HepG2 (cell line): Measurements from ENCODE around the gene GAL3ST2. TPM values are rescaled to one million over a fixed set of nuclear protein-coding genes. Genes with fewer than 3 reads are reported as not detected.

Experiments
- ATAC-seq: fragments of 200-7000 bp; cut with Tn5 transposase; 3 replicates; pipeline ENCODE4 v1.9.1; 2020; ENCODE audit warnings: mild to moderate bottlenecking, moderate library complexity
- BruUV-seq: library from RNA; stranded (reverse); fragments of 400-500 nt; replicated peaks from 2 replicates; lab custom pipeline; 2021; lab: Mats Ljungman, UMichigan
- CTCF ChIA-PET: fragments of 300-600 bp; formaldehyde crosslinking; extraction: SDS; loops from one replicate; lab custom pipeline; 2021; ENCODE audit warnings: low total read pairs, inconsistent platforms, low intra/inter-chr PET ratio; lab: Yijun Ruan, JAX
- POLR2A ChIA-PET: fragments of 350-600 bp; sonication (Branson Sonifier 250); formaldehyde crosslinking; loops from one replicate; lab custom pipeline; 2020; ENCODE audit warnings: antibody characterized with exemption, inconsistent platforms; lab: Yijun Ruan, JAX
- DNase-seq: peaks from one replicate; pipeline ENCODE4 v3.0.0-alpha.2; 2015; ENCODE audit warnings: low spot score
- FAIRE-seq: peaks from 3 replicates; lab custom pipeline; 2011; peaks lifted over from hg19 to GRCh38; lab: Jason Lieb, UNC
- H2AFZ ChIP-seq: one replicate; pipeline ENCODE4 v1.6.1; 2011; ENCODE audit warnings: low read length, inconsistent platforms
- H3K27ac ChIP-seq: fragments of 300-600 bp; 3 replicates; pipeline ENCODE4 v1.8.0; 2011; ENCODE audit warnings: mixed run types, mild to moderate bottlenecking, mixed read lengths, low read length, inconsistent platforms; ENCODE audit not compliant: insufficient read depth; ENCODE audit errors: extremely low read length
- H3K27me3 ChIP-seq, 2 experiments: fragments of 200-600 bp in 1 of 2; 2 replicates in 1 of 2; 3 replicates in 1 of 2; pipeline versions ENCODE4 v1.6.0 to v1.8.0; 2011; ENCODE audit warnings: low read length in 2 of 2, mild to moderate bottlenecking in 2 of 2, moderate library complexity in 2 of 2, inconsistent platforms in 1 of 2; ENCODE audit not compliant: insufficient read depth in 2 of 2, control insufficient read depth in 1 of 2
- H3K36me3 ChIP-seq, 2 experiments: fragments of 200-600 bp in 1 of 2; replicated peaks in 1 of 2; 2 replicates in 1 of 2; 3 replicates in 1 of 2; pipeline versions ENCODE4 v1.5.1 to v1.8.0; 2011; ENCODE audit warnings: low read length in 2 of 2, inconsistent platforms in 1 of 2; ENCODE audit not compliant: insufficient read depth in 2 of 2, control insufficient read depth in 1 of 2
- H3K4me1 ChIP-seq: 2 replicates; pipeline ENCODE4 v1.5.1; 2012; ENCODE audit warnings: low read length, inconsistent platforms; ENCODE audit not compliant: insufficient read depth
- H3K4me2 ChIP-seq: 2 replicates; pipeline ENCODE4 v1.6.0; 2011; ENCODE audit warnings: low read depth, low read length, inconsistent platforms
- H3K4me3 ChIP-seq, 3 experiments: fragments of 200-600 bp in 1 of 3; sonication (generic), shearing (Covaris generic) in 1 of 3; replicated peaks in 1 of 3; 2 replicates each; pipeline ENCODE4 v1.5.1; 2011 to 2016; ENCODE audit warnings: low read length in 3 of 3, inconsistent platforms in 2 of 3, low read depth in 2 of 3, mild to moderate bottlenecking in 2 of 3, control low read depth in 1 of 3, mixed read lengths in 1 of 3; ENCODE audit not compliant: insufficient read depth in 1 of 3
- H3K79me2 ChIP-seq: one replicate; pipeline ENCODE4 v1.6.1; 2011; ENCODE audit warnings: low read length, inconsistent platforms; ENCODE audit not compliant: insufficient read depth
- H3K9ac ChIP-seq: 2 replicates; pipeline ENCODE4 v1.6.0; 2011; ENCODE audit warnings: mild to moderate bottlenecking, low read depth, low read length, inconsistent platforms; ENCODE audit not compliant: insufficient read depth
- H3K9me3 ChIP-seq: 2 replicates; pipeline ENCODE4 v1.5.1; 2012; ENCODE audit warnings: mild to moderate bottlenecking, low read length
- H4K20me1 ChIP-seq: 2 replicates; pipeline ENCODE4 v1.6.0; 2011; ENCODE audit warnings: inconsistent platforms, mild to moderate bottlenecking, low read length, moderate library complexity; ENCODE audit not compliant: insufficient read depth
- BCL6 ChIP-seq: IDR thresholded peaks from 2 replicates; pipeline ENCODE4 v1.6.1; 2016; ENCODE audit warnings: missing genetic modification reagents, missing compliant biosample characterization
- HOXA3 ChIP-seq: sonication (generic); formaldehyde crosslinking; IDR thresholded peaks from 2 replicates; pipeline ENCODE4 v1.5.0; 2020; ENCODE audit warnings: missing genetic modification reagents
- NFKB2 ChIP-seq: sonication (generic); formaldehyde crosslinking; IDR thresholded peaks from 2 replicates; pipeline ENCODE4 v1.4.0; 2020; ENCODE audit warnings: missing genetic modification reagents, borderline replicate concordance
- PCBP2 ChIP-seq: fragments of 200-400 bp; formaldehyde crosslinking; optimal IDR thresholded peaks from 2 replicates; pipeline ENCODE3; 2018; ENCODE audit warnings: low read length, low read depth; ENCODE audit not compliant: poor library complexity, severe bottlenecking
- PHB2 ChIP-seq: fragments of 450-650 bp; IDR thresholded peaks from 2 replicates; pipeline ENCODE4 v1.6.1; 2018; ENCODE audit not compliant: partially characterized antibody
- TEAD2 ChIP-seq: sonication (generic); formaldehyde crosslinking; IDR thresholded peaks from 2 replicates; pipeline ENCODE4 v1.9.0; 2021; ENCODE audit warnings: missing genetic modification reagents
- ZMYM3 ChIP-seq: sonication (generic); formaldehyde crosslinking; IDR thresholded peaks from 2 replicates; pipeline ENCODE4 v1.5.1; 2020; ENCODE audit warnings: mild to moderate bottlenecking, missing genetic modification reagents
- ZNF142 ChIP-seq: sonication (generic); formaldehyde crosslinking; IDR thresholded peaks from 2 replicates; pipeline ENCODE4 v1.4.0; 2020; ENCODE audit warnings: missing genetic modification reagents
- ZNF607 ChIP-seq: sonication (generic); formaldehyde crosslinking; IDR thresholded peaks from 2 replicates; pipeline ENCODE4 v1.5.1; 2020; ENCODE audit warnings: missing genetic modification reagents, mild to moderate bottlenecking, borderline replicate concordance
- WGBS: methylation state at CpG from one replicate; pipeline ENCODE4 v1.1.6; 2017; ENCODE audit warnings: low lambda C conversion rate; 5-methylcytosine and 5-hydroxymethylcytosine counted together
- in situ Hi-C: cut with HindIII; loops from 2 replicates; pipeline ENCODE4 v1.10.0; 2017; ENCODE audit warnings: low pct_unique_long_range_greater_than_20kb; ENCODE audit not compliant: extremely low pct_ligation_motif_present
- intact Hi-C: fragments of 100-400 bp; cut with micrococcal nuclease; formaldehyde crosslinking; loops from one replicate; pipeline ENCODE4 v1.10.0; 2022; ENCODE audit not compliant: unreplicated experiment
- polyA plus RNA-seq, 8 experiments: library from polyadenylated mRNA; depleted of rRNA in 3 of 8; stranded (reverse) in 7 of 8; unstranded in 1 of 8; fragments of >200 nt; fragmentation: Illumina TruSeq in 4 of 8; extraction: Trizol in 4 of 8; gene quantifications; 2 replicates each; pipeline versions ENCODE4 v1.2.1 to v1.2.3, GENCODE V29; 2011 to 2016; ENCODE audit warnings: low read depth in 4 of 8, missing spikeins in 1 of 8, mixed read lengths in 1 of 8; ENCODE audit not compliant: insufficient read depth in 1 of 8
- total RNA-seq, 5 experiments: library from RNA; depleted of rRNA; stranded (reverse); fragments of >200 nt; fragmentation: Illumina TruSeq; extraction: Trizol; gene quantifications; 2 replicates each; pipeline ENCODE4 v1.2.3, GENCODE V29; 2016; ENCODE audit warnings: low read depth in 1 of 5
- TF ChIP-seq, protein P1 (sequence below): sonication (generic); formaldehyde crosslinking; IDR thresholded peaks from 2 replicates; pipeline ENCODE4 v1.5.0; 2020; ENCODE audit warnings: missing genetic modification reagents
- TF ChIP-seq, protein P2 (sequence below): IDR thresholded peaks from 2 replicates; pipeline ENCODE4 v1.6.1; 2012; ENCODE audit warnings: low read length, improper control_type of control experiment
- TF ChIP-seq, protein P3 (sequence below): sonication (generic); formaldehyde crosslinking; IDR thresholded peaks from 2 replicates; pipeline ENCODE4 v1.4.0; 2020; ENCODE audit warnings: missing genetic modification reagents

The GAL3ST2 gene
- total and polyA plus RNA-seq, 2 of the 13 experiments (the other 11 are each of a cell fraction or from before 2014, with no cell fraction given), result 0.17 to 0.20 TPM

DNA sequence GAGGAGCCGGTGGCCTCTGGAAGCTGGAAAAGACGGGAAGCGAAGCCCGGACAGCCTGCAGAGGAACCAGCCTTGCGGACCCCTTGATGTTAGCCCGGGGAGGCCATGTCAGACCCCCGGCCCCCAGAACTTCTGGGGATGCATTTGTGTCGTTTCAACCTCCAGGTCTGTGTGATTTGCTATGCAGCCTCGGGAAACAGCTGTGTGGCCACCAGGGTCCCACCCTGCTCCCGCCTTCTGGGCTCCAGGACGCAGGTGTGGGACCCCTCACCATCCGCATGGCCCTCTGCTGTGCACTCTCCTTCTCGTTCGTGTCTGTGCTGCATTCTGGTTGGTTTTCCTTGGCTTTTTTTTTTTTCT, 45.6 kb downstream of the GAL3ST2 start:
- Histone ChIP-seq H3K4me2 (no peak overlapping the region), H3K27ac (no peak overlapping the region), H3K4me3 (no peak overlapping the region), H3K9ac (no peak overlapping the region), H3K36me3 (no peaks in the 10 kb centered on the region), H3K79me2 (no peaks in the 10 kb centered on the region), H2AFZ (no peak overlapping the region), H3K27me3 (peaks cover 0 to 8% of the 10 kb centered on the region in 2 experiments; a peak in 1 of 5 replicates), H3K9me3 (peaks cover 7% of the 10 kb centered on the region), H4K20me1 (no peaks in the 10 kb centered on the region), H3K4me1 (peaks cover 21% of the 10 kb centered on the region)
- in situ Hi-C loops (no loop called here), intact Hi-C loops (no loop called here)
- 67% methylated on average over 14 of the region's 14 CpGs for WGBS
- FAIRE-seq, result no peak
- POLR2A ChIA-PET, result interaction anchor here (1.1 kb wide), 1 partner anchor 13 kb away, joined by 5 read pairs; the partner anchor contains the start of gene NEU4
- no peak for ATAC-seq
- CTCF ChIA-PET, result no interaction called here
- no peak for DNase-seq
- no TSS peak for BruUV-seq
- TF ChIP-seq ZMYM3 (CRISPR knock-in tag) (no peak), NFKB2 (no peak), ZNF607 (CRISPR knock-in tag) (no peak), ZNF142 (no peak), TEAD2 (CRISPR knock-in tag) (no peak), BCL6 (CRISPR knock-in tag) (no peak), PHB2 (no peak), PCBP2 (no peak), HOXA3 (CRISPR knock-in tag) (no peak)
- TF ChIP-seq, protein P1, sequence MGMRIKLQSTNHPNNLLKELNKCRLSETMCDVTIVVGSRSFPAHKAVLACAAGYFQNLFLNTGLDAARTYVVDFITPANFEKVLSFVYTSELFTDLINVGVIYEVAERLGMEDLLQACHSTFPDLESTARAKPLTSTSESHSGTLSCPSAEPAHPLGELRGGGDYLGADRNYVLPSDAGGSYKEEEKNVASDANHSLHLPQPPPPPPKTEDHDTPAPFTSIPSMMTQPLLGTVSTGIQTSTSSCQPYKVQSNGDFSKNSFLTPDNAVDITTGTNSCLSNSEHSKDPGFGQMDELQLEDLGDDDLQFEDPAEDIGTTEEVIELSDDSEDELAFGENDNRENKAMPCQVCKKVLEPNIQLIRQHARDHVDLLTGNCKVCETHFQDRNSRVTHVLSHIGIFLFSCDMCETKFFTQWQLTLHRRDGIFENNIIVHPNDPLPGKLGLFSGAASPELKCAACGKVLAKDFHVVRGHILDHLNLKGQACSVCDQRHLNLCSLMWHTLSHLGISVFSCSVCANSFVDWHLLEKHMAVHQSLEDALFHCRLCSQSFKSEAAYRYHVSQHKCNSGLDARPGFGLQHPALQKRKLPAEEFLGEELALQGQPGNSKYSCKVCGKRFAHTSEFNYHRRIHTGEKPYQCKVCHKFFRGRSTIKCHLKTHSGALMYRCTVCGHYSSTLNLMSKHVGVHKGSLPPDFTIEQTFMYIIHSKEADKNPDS (CRISPR knock-in tag), result no peak
- TF ChIP-seq, protein P2, sequence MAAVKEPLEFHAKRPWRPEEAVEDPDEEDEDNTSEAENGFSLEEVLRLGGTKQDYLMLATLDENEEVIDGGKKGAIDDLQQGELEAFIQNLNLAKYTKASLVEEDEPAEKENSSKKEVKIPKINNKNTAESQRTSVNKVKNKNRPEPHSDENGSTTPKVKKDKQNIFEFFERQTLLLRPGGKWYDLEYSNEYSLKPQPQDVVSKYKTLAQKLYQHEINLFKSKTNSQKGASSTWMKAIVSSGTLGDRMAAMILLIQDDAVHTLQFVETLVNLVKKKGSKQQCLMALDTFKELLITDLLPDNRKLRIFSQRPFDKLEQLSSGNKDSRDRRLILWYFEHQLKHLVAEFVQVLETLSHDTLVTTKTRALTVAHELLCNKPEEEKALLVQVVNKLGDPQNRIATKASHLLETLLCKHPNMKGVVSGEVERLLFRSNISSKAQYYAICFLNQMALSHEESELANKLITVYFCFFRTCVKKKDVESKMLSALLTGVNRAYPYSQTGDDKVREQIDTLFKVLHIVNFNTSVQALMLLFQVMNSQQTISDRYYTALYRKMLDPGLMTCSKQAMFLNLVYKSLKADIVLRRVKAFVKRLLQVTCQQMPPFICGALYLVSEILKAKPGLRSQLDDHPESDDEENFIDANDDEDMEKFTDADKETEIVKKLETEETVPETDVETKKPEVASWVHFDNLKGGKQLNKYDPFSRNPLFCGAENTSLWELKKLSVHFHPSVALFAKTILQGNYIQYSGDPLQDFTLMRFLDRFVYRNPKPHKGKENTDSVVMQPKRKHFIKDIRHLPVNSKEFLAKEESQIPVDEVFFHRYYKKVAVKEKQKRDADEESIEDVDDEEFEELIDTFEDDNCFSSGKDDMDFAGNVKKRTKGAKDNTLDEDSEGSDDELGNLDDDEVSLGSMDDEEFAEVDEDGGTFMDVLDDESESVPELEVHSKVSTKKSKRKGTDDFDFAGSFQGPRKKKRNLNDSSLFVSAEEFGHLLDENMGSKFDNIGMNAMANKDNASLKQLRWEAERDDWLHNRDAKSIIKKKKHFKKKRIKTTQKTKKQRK, result no peak
- TF ChIP-seq, protein P3, sequence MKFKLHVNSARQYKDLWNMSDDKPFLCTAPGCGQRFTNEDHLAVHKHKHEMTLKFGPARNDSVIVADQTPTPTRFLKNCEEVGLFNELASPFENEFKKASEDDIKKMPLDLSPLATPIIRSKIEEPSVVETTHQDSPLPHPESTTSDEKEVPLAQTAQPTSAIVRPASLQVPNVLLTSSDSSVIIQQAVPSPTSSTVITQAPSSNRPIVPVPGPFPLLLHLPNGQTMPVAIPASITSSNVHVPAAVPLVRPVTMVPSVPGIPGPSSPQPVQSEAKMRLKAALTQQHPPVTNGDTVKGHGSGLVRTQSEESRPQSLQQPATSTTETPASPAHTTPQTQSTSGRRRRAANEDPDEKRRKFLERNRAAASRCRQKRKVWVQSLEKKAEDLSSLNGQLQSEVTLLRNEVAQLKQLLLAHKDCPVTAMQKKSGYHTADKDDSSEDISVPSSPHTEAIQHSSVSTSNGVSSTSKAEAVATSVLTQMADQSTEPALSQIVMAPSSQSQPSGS (CRISPR knock-in tag), result no peak
